HUES64 (cell line): ENCODE measurements around the gene IQCK.

ENCODE experiments used
- H3K27ac ChIP-seq: 2 replicates; pipeline ENCODE4 v1.7.0; 2013; ENCODE audit warnings: low read depth, low read length, inconsistent platforms
- H3K27me3 ChIP-seq: 2 replicates; pipeline ENCODE4 v1.6.1; 2013; ENCODE audit warnings: mild to moderate bottlenecking, low read length; ENCODE audit not compliant: insufficient read depth
- H3K36me3 ChIP-seq: 2 replicates; pipeline ENCODE4 v1.6.1; 2013; ENCODE audit warnings: mild to moderate bottlenecking, low read length; ENCODE audit not compliant: insufficient read depth
- H3K4me1 ChIP-seq: 2 replicates; pipeline ENCODE4 v1.6.1; 2013; ENCODE audit warnings: mild to moderate bottlenecking, low read length, moderate library complexity; ENCODE audit not compliant: insufficient read depth
- H3K4me3 ChIP-seq: 2 replicates; pipeline ENCODE4 v1.5.1; 2013; ENCODE audit warnings: mild to moderate bottlenecking, low read length, moderate library complexity
- H3K9ac ChIP-seq: 2 replicates; pipeline ENCODE4 v1.6.1; 2013; ENCODE audit warnings: mild to moderate bottlenecking, low read depth, low read length
- H3K9me3 ChIP-seq: 2 replicates; pipeline ENCODE4 v1.6.1; 2013; ENCODE audit warnings: low read depth, low read length; ENCODE audit not compliant: insufficient read depth
- WGBS: fragments of 150-250, 120-280 bp; methylation state at CpG from one replicate; pipeline ENCODE4 v1.1.7; 2013; ENCODE audit warnings: missing lambda C conversion rate; 5-methylcytosine and 5-hydroxymethylcytosine counted together

The IQCK gene

DNA sequence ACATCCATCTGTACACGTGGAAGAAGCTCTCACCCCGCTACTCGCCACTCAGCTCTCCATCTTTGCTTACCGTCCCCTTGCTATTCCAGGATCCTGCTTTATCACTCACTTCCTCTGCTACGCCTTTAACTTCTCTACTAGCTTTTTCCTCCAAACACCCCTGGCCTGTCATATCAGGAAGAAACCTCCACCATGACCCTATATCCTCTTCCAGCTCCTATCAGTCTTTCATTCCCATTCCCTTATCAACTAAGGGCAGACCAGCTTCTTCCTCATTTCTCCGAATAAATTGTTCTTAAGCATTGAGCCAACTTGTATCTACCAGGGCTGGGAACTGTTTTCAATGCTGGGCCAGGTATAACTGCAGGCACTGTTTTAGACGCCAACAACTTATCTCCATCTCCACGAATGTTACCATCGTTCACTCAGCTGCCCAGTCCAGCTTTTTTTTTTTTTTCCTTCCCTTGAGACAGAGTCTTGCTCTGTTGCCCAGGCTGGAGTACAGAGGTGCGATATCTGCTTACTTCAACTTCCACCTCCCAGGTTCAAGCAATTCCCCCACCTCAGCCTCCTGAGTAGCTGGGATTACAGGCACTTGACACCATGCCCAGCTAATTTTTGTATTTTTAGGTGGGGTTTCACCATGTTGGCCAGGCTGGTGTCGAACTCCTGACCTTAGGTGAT lies 4.3 kb downstream of the IQCK start:
- Histone ChIP-seq H3K36me3 (no peaks in the 10 kb centered on the region), H3K4me1 (0 out of 2 replicates have a peak, but pooled peaks cover 11% of the 10 kb centered on the region), H3K9me3 (no peaks in the 10 kb centered on the region), H3K4me3 (no peak overlapping the region), H3K9ac (no peak overlapping the region), H3K27ac (no peak overlapping the region), H3K27me3 (no peaks in the 10 kb centered on the region)
- 89% methylated on average over 11 of the region's 11 CpGs for WGBS

GRCh38 chr16:19722981-19723380 lies 4.9 kb downstream of the IQCK start:
- H3K27me3 ChIP-seq = no peaks in the 10 kb centered on the region
- no peak overlapping the region for H3K4me3 ChIP-seq
- 0 out of 2 replicates have a peak, but pooled peaks cover 11% of the 10 kb centered on the region for H3K4me1 ChIP-seq
- H3K9me3 ChIP-seq = no peaks in the 10 kb centered on the region
- no peak overlapping the region for H3K9ac ChIP-seq
- WGBS = 63% methylated on average over 7 of the region's 7 CpGs
- no peak overlapping the region for H3K27ac ChIP-seq
- no peaks in the 10 kb centered on the region for H3K36me3 ChIP-seq

GRCh38 chr16:19728636-19728965 lies 10.5 kb downstream of the IQCK start:
- Histone ChIP-seq H3K36me3 (peaks cover 9% of the 10 kb centered on the region; the same call in 1 of the 2 replicates), H3K4me3 (no peak overlapping the region), H3K9ac (no peak overlapping the region), H3K4me1 (no peaks in the 10 kb centered on the region), H3K9me3 (no peaks in the 10 kb centered on the region), H3K27ac (no peak overlapping the region), H3K27me3 (no peaks in the 10 kb centered on the region)
- 92% methylated on average over 3 of the region's 3 CpGs for WGBS

- 97% methylated on average over 4 of the region's 6 CpGs for WGBS
- Histone ChIP-seq H3K36me3 (peaks cover 12% of the 10 kb centered on the region; the same call in 1 of the 2 replicates), H3K4me3 (no peak overlapping the region), H3K4me1 (no peaks in the 10 kb centered on the region; the same call in 1 of the 2 replicates), H3K9me3 (no peaks in the 10 kb centered on the region), H3K27me3 (no peaks in the 10 kb centered on the region), H3K27ac (no peak overlapping the region), H3K9ac (no peak overlapping the region)
Observed at GRCh38 chr16:19733551-19733950, 15.5 kb downstream of the IQCK start.

DNA sequence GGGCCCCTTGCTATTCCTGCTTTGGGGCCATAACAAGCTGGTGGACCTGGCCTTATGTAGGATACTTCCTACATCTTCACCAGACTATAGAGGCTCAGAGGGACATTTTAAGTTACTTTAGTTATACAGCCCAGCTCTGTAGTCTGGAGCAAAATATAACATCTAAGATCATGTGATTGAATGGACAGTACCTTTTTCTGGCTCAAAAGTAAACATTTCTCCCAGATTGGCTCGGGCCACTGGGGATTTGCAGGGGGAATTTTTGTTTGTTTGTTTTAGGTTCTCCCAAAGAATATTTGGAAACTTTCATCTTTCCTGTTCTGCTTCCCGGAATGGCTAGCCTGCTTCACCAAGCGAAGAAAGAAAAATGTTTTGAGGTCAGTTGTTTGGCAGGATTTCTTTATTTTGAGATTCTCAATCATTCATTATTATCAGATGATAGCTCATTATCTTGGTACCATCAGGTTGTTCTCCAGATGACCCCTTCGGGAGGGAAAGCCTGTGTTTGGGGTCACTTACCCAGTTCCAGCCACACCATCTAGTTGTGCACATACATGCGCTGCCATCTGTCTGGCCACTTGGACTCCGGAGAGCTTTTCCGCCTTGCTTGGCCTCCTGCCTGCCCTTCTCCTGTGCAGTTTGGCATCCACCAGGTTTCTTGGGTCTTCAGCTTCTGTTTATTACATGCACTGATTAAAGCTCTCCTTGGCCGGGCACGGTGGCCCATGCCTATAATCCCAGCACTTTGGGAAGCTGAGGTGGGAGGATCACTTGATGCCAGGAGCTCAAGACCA lies 17.2 kb downstream of the IQCK start:
- 93% methylated on average over 9 of the region's 9 CpGs for WGBS
- Histone ChIP-seq H3K9ac (no peak overlapping the region), H3K27me3 (no peaks in the 10 kb centered on the region), H3K4me3 (no peak overlapping the region), H3K9me3 (no peaks in the 10 kb centered on the region), H3K36me3 (peaks cover 12% of the 10 kb centered on the region; the same call in 1 of the 2 replicates), H3K27ac (no peak overlapping the region), H3K4me1 (no peaks in the 10 kb centered on the region; the same call in 1 of the 2 replicates)

DNA sequence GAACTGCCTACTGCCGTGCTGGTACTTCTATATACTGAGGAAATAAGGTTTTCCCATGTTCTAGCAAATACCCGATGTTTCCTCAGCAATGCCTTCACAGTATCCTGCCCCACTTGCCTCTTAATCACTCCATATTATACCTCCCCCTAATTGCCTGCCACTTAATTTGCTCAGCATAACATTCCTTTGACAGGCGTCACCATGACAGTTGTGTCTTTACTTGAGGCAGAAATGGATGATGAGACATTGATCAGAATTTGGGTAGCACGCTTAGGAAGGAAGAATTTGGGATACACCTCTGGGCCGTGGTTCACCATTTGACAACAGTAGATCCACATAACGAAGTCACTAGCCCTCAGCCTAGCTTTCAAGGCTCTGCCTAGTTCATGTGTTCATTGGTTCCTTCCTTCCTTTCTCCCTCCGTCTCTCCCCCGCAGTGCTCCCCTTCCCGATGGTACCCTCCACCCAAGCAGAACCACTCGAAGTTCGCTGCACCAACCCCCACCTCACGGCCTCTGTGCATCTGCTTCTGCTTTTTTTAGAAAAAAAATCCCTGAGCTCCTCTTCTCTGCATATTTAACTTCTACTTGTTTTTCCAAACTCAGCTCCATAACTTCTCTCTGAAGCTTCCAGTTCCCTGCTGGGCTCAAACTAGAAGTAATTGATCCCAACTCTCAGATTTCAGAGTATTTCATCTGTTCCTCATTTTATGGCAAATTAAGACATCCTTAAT lies 19.4 kb downstream of the IQCK start:
- H3K4me1 ChIP-seq = no peaks in the 10 kb centered on the region; the same call in 1 of the 2 replicates
- H3K27me3 ChIP-seq = no peaks in the 10 kb centered on the region
- H3K9me3 ChIP-seq = no peaks in the 10 kb centered on the region
- H3K36me3 ChIP-seq = peaks cover 7% of the 10 kb centered on the region; the same call in 1 of the 2 replicates
- no peak overlapping the region for H3K9ac ChIP-seq
- no peak overlapping the region for H3K4me3 ChIP-seq
- 87% methylated on average over 12 of the region's 12 CpGs for WGBS
- H3K27ac ChIP-seq = no peak overlapping the region

DNA sequence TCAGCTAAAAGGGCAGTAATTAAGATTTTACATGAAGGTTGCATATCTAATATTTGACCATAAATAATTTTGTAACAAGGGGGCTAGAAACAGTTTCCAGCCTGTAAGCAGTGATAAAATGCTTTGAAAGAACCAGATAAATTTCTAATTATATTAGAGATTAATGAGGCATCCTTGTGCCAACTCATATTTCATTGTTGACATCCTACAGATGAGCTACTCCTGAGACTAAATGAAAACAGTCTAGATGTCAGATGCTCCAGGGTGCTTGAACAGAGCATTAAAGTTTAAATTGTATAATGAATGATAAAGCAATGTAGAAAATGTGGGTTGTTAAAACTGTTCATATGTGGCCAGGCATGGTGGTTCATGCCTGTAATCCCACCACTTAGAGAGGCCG lies 23.3 kb downstream of the IQCK start:
- H3K4me3 ChIP-seq = no peak overlapping the region
- H3K27me3 ChIP-seq = no peaks in the 10 kb centered on the region
- no peaks in the 10 kb centered on the region; the same call in 1 of the 2 replicates for H3K36me3 ChIP-seq
- no peaks in the 10 kb centered on the region for H3K9me3 ChIP-seq
- 96% methylated on average over 1 of the region's 1 CpG for WGBS
- no peak overlapping the region for H3K9ac ChIP-seq
- H3K27ac ChIP-seq = no peak overlapping the region
- peaks cover 2% of the 10 kb centered on the region for H3K4me1 ChIP-seq

- Histone ChIP-seq H3K4me3 (no peak overlapping the region), H3K27ac (no peak overlapping the region), H3K9ac (no peak overlapping the region), H3K9me3 (no peaks in the 10 kb centered on the region), H3K36me3 (no peaks in the 10 kb centered on the region), H3K4me1 (peaks cover 3% of the 10 kb centered on the region; the same call in 1 of the 2 replicates), H3K27me3 (no peaks in the 10 kb centered on the region)
Observed at GRCh38 chr16:19743816-19744159, 25.7 kb downstream of the IQCK start.

DNA sequence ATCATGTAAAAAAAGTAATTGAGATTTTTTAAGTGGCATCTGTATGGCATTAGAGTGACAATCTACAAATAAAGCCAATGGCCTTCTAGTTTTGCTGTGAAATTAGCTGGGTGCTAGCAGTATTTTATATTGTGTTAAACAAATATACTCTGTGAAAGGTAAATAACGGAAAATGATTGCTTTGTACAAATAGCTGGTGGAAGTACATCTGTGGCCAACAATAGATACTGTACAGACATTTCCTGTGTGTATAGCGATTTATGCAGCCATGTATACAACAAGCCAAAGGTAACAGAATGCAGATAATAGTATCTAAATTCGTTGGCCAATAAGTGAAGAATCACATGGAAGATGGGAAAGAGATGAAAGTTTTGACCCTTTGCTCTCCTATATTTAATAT lies 26.6 kb downstream of the IQCK start:
- no peak overlapping the region for H3K4me3 ChIP-seq
- 94% methylated on average over 2 of the region's 3 CpGs for WGBS
- no peaks in the 10 kb centered on the region for H3K27me3 ChIP-seq
- H3K9me3 ChIP-seq = no peaks in the 10 kb centered on the region
- no peaks in the 10 kb centered on the region for H3K36me3 ChIP-seq
- H3K27ac ChIP-seq = no peak overlapping the region
- peaks cover 3% of the 10 kb centered on the region; the same call in 1 of the 2 replicates for H3K4me1 ChIP-seq
- no peak overlapping the region for H3K9ac ChIP-seq

GRCh38 chr16:19745286-19746010 lies 27.4 kb downstream of the IQCK start:
- Histone ChIP-seq H3K4me3 (no peak overlapping the region), H3K4me1 (peaks cover 3% of the 10 kb centered on the region; the same call in 1 of the 2 replicates), H3K9me3 (no peaks in the 10 kb centered on the region), H3K36me3 (no peaks in the 10 kb centered on the region), H3K27ac (no peak overlapping the region), H3K9ac (no peak overlapping the region), H3K27me3 (no peaks in the 10 kb centered on the region)
- WGBS = 90% methylated on average over 9 of the region's 9 CpGs
